ENCODE data around the gene SPPL3.

DNA sequence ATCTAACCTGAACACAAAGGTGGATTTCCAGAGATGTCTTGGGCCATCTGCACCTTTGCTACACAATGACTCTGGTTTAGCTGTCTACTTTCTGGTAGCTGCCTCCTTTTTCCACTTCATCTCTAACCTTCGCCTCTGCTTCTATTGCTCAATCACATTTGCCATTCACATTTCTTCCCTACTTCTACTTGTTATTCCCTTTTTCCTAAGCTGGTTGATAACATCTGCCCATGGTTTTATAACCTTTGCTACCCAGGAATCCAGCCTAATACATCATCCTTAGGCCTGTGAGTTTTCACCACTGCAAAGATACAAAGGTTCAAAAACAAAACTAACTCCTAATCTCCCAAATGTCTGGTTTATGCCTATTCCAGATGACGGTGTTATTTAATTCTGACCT, 13.2 kb downstream of the SPPL3 start:
- TF ChIP-seq POLR2AphosphoS5 (IDR thresholded peaks at IDR 0.05; ENCODE audit: borderline replicate concordance, low read depth, low read length), result no peak
- no peak for TF ChIP-seq EZH2 (IDR thresholded peaks at IDR 0.05)

Measured in SK-N-MC (cell line).